BE2C (cell line): ENCODE results near the gene ITGB8.

ENCODE experiments used
- DNase-seq: peaks from one replicate; pipeline ENCODE4 v3.0.0-alpha.2; 2020
- H3K27me3 ChIP-seq: fragments of 250-450 bp; sonication (Bioruptor Pico); 2 replicates; pipeline ENCODE4 v1.5.1; 2020; ENCODE audit warnings: mild to moderate bottlenecking
- H3K36me3 ChIP-seq: fragments of 250-450 bp; sonication (Bioruptor Pico); 2 replicates; pipeline ENCODE4 v1.5.1; 2020; ENCODE audit warnings: mild to moderate bottlenecking
- H3K4me1 ChIP-seq: fragments of 250-450 bp; sonication (Bioruptor Pico); 2 replicates; pipeline ENCODE4 v1.5.1; 2020
- H3K4me3 ChIP-seq: 2 replicates; pipeline ENCODE4 v1.5.1; 2011; ENCODE audit warnings: low read depth, low read length
- H3K9me3 ChIP-seq: fragments of 250-450 bp; sonication (Bioruptor Pico); 2 replicates; pipeline ENCODE4 v1.5.1; 2020
- CTCF ChIP-seq: IDR thresholded peaks from 2 replicates; pipeline ENCODE4 v1.5.1; 2012; ENCODE audit warnings: mild to moderate bottlenecking, low read depth, low read length

ITGB8 gene

DNA sequence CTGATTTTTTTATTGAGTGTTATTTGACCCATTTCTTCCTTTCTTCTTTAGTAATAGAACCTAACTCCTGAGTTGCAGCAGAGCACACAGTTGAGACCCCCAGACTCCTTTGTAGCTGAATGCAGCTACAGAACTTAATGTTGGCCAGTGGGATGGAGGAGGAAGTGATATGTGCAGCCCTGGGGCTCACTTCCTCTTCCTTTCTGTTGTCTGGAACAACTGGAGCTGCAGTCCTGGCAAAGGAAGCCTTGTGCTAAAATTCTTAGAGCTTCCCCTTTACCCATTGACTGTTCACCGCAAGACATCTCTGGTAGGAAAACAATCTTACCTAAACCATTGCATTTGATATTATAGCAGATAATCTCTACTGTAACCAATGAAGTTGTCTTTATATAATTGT, 86.6 kb downstream of the ITGB8 start:
- no peaks in the 10 kb centered on the region; the same call in 1 of the 2 replicates for H3K4me1 ChIP-seq
- DNase-seq, result no peak
- TF ChIP-seq CTCF, result no peak

GRCh38 chr7:20417675-20418382, 87.1 kb downstream of the ITGB8 start:
- Histone ChIP-seq H3K36me3 (no peaks in the 10 kb centered on the region), H3K27me3 (no peaks in the 10 kb centered on the region), H3K4me3 (no peak overlapping the region), H3K9me3 (no peaks in the 10 kb centered on the region; the same call in 1 of the 2 replicates), H3K4me1 (no peaks in the 10 kb centered on the region; the same call in 1 of the 2 replicates)
- no peak for DNase-seq
- no peak for TF ChIP-seq CTCF

More for the DNA sequence above, 86.6 kb downstream of the ITGB8 start:
- Histone ChIP-seq H3K9me3 (no peaks in the 10 kb centered on the region; the same call in 1 of the 2 replicates), H3K27me3 (no peaks in the 10 kb centered on the region), H3K36me3 (no peaks in the 10 kb centered on the region), H3K4me3 (no peak overlapping the region)

DNA sequence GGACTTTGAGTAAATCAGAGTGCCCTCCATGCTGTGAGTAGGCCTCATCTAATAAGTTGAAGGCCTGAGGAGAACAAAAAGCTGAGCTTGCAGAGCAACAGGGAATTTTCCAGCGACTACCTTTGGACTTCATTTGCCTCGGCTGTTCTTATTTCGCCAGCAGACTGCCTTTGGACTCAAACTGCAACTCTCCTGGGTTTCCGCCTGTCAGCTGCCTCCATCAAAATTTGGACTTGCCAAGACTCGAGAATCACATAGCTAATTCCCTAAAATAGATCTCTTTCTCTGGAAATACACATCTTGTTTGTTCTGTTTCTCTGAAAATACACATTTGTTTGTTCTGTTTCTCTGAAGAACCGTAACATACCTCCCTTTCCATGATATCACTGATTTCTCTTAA, 93.8 kb downstream of the ITGB8 start:
- no peaks in the 10 kb centered on the region for H3K36me3 ChIP-seq
- H3K27me3 ChIP-seq, result no peaks in the 10 kb centered on the region
- H3K4me1 ChIP-seq, result no peaks in the 10 kb centered on the region; the same call in none of the 2 replicates
- H3K9me3 ChIP-seq, result no peaks in the 10 kb centered on the region
- TF ChIP-seq CTCF, result no peak
- no peak overlapping the region for H3K4me3 ChIP-seq
- no peak for DNase-seq

- H3K9me3 ChIP-seq, result no peaks in the 10 kb centered on the region
- H3K4me1 ChIP-seq, result peaks cover 26% of the 10 kb centered on the region
- TF ChIP-seq CTCF, result no peak
- DNase-seq, result no peak
- no peak overlapping the region for H3K4me3 ChIP-seq
- no peaks in the 10 kb centered on the region for H3K27me3 ChIP-seq
- no peaks in the 10 kb centered on the region for H3K36me3 ChIP-seq
Measured at GRCh38 chr7:20430664-20431063, 100.0 kb downstream of the ITGB8 start.

DNA sequence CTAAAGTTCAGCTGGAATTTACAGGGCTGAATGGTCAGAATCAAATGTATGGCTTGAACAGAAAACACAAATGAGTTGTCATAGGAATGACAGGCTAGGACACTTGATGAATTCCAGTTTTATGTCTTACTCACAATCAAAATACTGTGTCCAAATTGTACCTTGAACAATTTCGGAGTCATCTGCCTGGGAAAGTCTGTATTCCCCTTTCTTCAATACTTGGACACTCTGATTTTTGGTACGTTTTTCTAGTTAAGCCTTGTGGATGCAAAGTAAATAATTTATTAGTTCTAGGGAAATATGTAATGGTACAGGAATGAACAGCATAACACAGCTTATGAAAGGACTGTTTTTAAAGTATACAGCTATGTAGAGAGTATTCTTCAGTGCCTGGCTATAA, 100.4 kb downstream of the ITGB8 start:
- Histone ChIP-seq H3K4me3 (no peak overlapping the region), H3K27me3 (no peaks in the 10 kb centered on the region), H3K4me1 (peaks cover 26% of the 10 kb centered on the region), H3K9me3 (no peaks in the 10 kb centered on the region), H3K36me3 (no peaks in the 10 kb centered on the region)
- no peak for DNase-seq
- TF ChIP-seq CTCF, result no peak

DNA sequence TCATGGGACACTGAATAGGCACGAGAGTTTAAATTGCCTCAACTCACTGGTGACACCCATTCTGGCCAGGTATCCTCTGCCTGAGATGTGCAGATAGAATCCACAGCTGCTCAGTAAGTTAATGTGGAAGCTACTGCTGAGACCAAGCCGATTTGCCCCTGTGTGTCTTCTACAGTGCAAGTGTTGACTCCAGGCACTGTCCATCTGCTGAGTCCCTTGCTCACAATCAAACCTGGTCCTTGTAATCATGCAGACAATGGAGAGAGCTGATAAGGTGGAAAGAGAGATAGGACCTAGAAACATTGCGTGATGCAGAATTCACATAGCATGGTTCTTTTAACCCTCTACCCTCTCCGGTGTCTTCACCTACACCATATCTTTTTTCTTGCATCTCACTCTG, 101.4 kb downstream of the ITGB8 start:
- H3K4me1 ChIP-seq, result peaks cover 28% of the 10 kb centered on the region
- H3K9me3 ChIP-seq, result no peaks in the 10 kb centered on the region
- peak; percentile 10 for DNase-seq
- no peaks in the 10 kb centered on the region for H3K36me3 ChIP-seq
- no peaks in the 10 kb centered on the region for H3K27me3 ChIP-seq
- no peak for TF ChIP-seq CTCF
- H3K4me3 ChIP-seq, result no peak overlapping the region
